GM19035 (cell line): Measurements from ENCODE around the gene DALRD3.

Source experiments
- ATAC-seq: cut with Tn5 transposase; IDR thresholded peaks from one replicate; pipeline ENCODE4 v1.9.1; 2021; ENCODE audit not compliant: unreplicated experiment

Gene DALRD3, protein sequence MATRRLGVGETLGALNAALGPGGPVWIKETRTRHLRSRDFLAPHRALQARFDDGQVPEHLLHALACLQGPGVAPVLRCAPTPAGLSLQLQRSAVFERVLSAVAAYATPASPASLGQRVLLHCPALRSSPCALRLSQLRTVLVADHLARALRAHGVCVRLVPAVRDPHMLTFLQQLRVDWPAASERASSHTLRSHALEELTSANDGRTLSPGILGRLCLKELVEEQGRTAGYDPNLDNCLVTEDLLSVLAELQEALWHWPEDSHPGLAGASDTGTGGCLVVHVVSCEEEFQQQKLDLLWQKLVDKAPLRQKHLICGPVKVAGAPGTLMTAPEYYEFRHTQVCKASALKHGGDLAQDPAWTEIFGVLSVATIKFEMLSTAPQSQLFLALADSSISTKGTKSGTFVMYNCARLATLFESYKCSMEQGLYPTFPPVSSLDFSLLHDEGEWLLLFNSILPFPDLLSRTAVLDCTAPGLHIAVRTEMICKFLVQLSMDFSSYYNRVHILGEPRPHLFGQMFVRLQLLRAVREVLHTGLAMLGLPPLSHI

DNA sequence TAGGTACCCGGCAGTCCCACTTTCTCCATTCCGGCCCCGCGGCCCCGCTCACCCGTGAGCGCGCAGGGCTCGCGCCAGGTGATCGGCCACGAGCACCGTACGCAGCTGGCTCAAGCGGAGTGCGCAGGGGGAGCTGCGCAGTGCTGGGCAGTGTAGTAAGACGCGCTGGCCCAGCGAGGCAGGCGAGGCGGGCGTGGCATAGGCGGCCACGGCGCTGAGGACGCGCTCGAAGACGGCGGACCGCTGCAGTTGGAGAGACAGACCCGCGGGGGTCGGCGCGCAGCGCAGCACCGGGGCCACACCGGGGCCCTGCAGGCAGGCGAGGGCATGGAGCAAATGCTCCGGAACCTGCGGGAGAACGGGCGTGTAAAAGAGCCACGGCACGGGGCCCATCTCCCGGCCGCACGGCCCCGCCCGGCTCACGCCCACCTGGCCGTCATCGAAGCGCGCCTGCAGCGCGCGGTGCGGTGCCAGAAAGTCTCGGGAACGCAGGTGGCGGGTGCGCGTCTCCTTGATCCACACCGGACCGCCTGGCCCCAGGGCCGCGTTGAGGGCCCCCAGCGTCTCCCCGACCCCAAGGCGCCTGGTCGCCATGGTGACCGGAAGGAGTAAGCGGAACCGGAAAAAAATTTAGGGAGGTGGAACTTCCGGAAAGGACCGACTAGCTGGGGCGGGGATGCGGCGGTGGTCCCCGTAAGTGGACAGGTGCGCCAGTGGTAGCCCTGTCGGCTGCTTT lies at the start of gene DALRD3:
TSS of gene DALRD3 (minus strand) at position 610 of the 736 bp plus-strand sequence. CDS start at position 594, 16 bp downstream.
- no peak for ATAC-seq

DNA sequence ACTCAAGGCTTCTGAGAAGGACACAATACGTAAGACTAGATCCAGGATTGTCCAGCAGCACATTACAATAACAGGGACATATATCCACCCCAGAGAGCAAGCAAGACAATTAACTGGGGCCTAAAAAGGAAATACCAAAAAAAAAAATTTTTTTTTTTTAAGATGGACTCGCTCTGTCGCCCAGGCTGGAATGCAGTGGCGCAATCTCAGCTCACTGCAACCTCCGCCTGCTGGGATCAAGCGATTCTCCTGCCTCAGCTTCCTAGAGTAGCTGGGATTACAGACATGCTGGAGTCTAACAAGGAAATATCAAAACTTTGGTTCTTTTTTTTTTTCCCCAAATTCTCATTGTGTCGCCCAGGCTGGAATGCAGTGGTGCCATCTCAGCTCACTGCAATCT lies 39.6 kb upstream of the DALRD3 start:
- no peak for ATAC-seq

DNA sequence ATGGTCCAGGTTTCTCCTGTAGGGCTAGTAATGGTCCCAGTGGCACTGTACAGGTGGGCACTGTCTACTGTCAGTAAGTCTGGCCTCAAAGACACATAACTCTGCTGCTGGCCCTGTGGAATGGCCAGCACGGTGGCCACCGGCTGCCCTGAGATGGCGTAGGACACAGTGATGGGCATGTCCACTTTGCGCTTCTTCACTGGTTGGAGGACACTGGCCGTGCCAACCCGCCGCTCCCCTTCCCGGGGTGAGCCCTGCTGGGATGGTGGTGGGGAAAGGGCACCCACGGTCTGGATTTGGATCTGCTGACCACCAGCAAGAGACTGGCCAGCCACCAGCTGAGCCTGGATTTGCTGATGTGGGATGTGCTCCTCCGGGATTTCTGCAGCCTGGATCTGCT lies 38.9 kb upstream of the DALRD3 start:
- ATAC-seq: no peak

DNA sequence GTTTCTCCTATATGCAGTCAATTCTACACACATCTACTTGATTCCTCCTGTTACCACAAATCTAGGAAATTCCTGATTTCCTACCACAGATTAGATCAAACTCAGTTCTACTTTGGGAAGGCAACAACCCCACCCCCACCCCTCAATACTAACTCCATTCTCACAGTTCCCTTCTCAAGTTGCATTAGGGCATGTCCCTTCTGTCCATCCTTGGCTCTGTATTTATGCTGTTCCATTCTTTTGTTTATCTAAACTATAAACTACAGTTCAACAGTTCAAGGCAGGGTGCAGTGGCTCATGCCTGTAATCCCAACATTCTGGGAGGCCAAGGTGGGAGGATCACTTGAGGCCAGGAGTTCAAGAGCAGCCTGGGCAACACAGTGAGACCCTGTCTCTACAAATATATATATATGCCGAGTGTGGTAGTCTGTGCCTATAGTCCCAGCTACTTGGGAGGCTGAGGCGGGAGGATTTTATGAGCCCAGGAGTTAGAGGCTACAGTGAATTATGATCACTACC lies 36.0 kb upstream of the DALRD3 start:
- no peak for ATAC-seq

DNA sequence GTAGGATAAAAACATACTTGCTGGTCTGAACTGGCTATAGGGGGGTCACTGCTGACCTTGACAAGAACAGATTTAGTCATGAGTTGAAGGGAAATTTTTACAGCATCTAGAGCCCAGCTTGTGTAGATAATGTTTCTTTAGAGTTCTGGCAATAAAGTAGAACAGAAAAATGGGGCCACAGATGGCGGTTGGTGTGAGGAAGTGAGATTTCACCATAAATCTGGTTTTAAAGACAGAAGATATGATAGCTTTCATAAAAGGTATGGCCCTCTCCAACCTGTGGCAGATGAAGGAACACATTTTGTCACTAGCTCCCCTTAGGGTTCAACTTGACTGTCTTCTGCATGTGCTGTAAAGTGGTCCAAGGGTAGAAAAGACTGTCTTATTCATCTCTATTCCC lies 35.2 kb upstream of the DALRD3 start:
- ATAC-seq: no peak

DNA sequence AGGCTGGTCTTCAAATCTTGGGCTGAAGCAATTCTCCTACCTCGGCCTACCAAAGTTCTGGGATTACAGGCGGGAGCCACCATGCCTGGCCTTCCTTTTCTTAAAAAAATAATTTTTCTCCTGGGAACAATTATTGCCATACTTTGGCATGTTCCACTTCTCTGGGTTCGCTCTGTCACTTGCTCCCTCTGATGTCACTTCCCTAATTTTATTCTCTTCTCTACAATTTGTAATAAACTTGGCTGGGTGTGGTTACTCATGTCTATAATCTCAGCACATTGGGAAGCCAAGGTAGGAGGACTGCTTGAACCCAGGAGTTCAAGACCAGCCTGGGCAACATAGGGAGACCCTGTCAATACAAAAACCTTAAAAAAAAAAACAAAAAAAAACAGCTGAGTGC lies 16.9 kb upstream of the DALRD3 start:
- no peak for ATAC-seq

DNA sequence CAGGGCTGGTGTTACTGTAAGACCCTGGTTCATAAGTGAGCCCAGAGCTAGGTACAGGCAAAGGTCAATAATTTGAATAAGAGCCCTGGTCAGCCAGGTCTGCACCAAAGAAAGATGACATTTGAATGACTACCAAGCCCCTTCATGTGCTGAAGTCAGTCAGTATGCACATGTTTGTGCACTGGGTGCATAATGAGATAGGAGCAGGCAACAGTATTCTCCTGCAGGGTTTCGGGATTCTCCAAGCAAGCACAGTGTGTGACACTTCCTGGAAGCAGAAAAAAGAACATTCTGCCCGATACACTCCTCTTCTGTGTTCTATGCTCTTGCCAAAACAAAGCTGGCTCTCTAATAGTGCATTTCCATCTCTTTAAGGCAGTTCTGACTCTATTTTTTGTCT lies 16.3 kb upstream of the DALRD3 start:
- no peak for ATAC-seq

DNA sequence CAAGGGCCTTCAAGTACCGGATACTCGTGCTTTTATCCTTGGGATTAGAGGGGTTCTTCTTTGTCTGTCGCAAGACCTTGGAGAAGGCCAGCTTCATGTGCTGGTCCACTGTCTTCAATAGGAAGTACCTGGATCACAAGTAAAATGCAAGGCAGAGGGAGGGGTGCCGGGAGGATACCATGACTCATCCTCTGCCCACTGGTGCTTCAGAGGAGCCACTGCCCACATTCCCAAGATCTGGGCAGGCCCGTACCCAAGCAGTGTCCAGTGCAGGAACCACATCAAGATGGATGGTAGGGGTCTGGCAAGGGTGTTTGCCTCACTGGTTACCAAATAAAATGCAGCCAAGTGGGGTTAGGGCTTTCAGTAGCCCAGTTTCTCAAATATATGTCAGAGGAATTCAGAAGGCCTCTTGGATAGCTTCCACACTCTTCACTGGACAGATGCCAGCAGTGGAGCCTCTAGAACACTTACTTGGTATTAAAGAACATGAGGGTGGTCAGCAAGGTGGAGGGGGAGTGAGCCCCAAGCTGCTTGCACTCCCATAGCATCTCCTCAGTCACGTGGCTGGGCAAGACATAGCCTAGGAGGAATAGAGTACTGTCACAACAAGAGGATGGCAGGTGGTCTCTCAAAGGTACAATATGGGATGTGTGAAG lies 14.4 kb upstream of the DALRD3 start:
- no peak for ATAC-seq

DNA sequence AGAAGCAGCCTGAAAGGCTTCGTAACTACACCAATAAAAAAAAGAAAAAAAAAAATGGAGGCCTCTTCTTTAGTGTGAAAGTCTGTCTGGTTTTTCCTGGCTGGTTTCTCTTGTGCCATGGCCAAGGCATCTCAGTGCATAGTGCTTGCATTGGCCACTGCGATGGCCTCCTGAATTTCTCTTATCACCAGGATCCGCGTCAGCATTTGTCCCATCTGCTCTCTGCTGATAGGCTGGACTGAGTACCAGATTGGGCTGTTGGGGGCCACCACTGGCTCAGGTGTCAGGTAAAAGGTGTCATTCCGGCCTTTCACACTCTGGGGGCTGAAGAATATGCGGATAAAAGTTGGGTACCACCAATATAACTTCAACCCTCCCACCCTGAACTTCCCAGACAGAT lies 11.9 kb upstream of the DALRD3 start:
- no peak for ATAC-seq

DNA sequence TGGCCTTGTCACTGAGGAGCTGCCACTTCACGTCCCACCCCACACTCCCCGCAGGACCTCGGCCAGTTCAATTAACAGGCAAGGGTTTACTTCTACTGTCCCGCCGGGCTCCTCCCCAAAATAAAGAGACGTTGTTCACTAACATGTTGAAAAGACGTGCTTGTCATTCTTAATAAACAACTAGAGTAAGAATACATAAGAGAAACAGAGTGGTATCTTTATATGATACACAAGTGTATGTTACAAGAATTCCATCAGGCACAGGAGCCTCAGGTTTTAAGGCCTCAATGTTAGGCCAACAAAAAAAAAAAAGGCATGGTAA lies 11.1 kb upstream of the DALRD3 start:
- no peak for ATAC-seq

DNA sequence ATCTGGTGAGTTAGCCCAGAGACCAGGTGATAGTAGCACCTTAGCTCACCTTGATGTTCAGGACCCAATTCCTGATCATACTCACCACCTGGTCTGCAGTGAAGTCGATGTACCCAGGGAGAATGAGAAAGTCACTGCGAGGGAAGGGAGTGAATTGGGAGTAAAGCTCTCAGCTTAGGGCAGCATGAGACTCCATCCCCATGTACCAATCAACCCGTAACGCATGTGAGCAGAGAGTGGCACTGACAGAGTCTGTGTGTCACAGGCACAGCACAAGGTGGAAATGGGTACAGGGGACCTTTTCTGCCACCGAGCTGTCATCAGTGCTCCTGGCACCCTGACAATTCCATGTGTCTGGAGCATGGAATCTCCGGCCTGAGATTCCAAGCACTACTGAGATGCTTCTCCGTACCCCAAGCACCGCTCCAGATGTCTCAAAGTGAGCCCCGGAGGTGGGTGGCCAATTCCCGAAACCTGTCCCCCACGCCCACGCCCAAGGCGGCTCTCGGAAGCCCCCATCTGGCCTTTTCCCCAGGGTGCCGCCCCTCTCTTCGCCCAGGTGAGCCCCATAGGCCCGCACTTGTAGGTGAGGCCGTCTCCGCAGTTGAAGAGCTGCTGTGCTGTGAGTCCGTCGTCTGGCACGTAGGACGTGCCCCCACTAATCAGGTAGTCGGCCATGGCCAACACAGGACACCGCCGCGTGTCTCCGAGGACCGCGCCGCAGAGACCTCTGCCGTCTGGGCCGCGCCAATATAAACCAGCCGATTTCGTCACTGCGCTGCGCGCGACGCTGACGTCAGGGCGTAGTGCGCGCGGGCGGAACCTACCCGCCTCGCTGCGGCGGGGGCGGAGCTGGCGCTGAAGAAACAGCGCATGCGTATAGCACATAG lies 10.5 kb upstream of the DALRD3 start, which contains the start of gene IMPDH2:
TSS of gene IMPDH2 (minus strand) at position 726 of the 890 bp plus-strand sequence. CDS start at position 678, 48 bp downstream.
- ATAC-seq: peak; percentile 93

DNA sequence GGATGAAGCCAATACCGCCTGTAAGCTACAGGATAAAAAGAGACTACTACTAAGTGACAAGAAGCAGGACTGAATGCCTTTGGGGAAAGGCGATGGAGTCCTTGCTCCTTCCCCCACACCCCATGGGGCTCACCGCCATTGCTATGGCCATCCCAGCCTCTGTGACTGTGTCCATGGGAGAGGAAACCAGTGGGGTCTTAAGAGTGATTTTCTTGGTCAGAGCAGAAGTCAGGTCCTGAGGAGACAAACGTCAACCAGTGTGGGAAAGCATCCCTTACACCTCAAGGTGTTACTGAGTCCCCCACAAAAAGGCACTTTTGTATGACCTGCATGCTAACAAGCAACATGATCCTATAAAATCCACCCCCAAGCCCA lies 9.9 kb upstream of the DALRD3 start:
- ATAC-seq: no peak

DNA sequence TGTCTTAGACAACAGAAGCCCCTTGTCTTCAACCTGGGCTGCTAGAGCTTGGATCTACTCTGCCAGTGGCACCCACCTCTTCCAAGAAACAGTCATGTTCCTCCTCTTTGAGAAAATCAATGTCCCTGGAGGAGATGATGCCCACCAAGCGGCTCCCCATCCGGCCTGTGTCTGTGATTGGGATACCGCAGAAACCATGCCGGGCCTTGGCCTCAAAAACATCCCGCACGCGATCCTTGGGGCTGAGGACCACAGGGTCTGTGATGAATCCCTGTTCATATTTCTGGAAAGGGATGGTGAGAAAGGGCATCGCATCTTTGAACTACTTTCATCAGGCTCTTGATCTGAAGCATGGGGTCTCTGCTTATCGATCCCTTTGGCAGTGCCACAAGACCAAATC lies 9.3 kb upstream of the DALRD3 start:
- ATAC-seq: no peak

DNA sequence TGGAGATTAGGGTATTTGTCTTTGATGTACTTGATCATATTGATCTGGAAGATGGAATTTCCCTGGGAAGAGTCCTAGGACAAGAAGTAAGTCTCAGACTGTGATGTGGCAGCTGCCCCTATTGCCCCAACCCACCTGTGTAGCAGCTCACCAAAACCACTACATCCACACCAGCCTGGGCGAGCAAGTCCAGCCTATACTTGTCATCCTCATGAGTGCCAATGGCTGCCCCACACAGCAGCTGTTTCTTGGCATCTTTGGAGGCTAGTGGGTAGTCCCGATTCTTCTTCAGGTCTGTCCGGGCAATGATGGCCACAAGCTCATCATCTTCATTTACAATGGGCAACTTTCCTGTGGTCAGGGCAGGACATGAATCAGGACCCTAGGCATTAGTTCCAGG lies 8.2 kb upstream of the DALRD3 start:
- ATAC-seq: no peak

DNA sequence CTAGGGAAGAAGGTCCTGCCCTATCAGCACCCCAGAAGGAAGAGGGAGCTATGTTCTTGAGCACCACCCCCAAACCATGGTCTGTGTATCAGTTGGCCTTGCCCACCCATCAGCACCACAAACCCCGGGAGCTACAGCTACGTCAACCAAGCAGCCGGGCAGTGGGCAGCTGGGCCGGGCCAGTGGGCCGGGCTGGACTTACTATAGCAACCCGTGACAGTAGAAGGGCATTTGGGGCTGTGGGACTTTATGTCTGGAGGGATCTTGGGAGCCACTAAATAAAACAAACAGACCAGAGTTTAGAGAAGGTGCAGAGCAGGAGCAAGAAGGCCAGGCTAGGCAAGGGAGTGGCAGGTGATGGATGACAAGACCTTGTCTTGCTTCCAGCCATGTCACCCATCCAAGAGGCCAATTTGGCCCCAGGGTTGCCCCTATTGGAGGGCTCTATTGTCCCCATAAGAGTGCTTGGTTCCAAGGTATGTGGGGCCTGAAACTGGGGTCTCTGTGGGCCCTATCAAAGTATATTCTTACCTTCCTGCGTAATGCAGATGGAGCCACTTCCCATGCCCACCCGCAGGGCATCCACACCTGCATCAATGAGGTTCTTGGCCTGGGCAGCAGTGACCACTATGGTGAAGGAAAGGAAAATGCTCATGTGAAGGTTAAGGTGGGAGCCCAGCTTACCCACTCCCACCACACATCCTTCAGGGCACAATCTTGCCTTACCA lies 7.6 kb upstream of the DALRD3 start:
- no peak for ATAC-seq

DNA sequence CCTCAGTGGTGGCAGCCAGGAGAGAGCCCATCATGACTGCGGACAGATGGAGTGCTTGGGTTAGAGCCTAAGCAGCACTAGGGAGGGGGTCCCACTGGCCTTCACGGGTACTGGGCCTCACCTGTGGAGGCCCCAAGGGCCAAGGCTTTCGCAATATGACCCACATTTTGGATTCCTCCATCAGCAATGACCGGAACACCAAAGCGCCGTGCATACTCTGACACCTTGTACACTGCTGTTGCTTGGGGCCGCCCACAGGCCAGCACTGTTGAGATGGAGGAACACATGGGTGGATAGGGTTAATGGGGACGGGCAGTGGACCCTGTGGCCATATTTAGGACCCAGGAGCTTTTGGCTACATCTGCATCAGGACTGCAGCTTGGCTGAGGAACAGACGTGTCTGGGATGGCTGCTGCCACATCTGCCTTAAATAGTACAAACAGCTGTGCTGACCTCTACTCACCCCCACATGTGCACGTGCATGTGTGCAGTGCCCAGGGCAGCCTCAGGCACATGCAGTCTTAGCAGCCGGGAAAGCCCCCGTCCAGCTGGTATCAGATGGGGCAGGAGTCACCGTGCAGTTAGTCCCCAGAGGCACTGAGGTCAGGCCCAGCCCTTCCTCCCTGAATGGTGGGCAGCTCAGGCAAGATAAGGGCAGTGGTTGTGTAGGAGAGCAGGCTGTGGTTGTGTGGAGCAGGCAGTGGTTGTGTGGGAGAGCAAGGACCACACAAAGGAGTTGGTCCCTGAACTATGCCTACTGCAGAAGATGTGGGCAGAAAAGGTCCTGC lies 6.8 kb upstream of the DALRD3 start:
- ATAC-seq: no peak

DNA sequence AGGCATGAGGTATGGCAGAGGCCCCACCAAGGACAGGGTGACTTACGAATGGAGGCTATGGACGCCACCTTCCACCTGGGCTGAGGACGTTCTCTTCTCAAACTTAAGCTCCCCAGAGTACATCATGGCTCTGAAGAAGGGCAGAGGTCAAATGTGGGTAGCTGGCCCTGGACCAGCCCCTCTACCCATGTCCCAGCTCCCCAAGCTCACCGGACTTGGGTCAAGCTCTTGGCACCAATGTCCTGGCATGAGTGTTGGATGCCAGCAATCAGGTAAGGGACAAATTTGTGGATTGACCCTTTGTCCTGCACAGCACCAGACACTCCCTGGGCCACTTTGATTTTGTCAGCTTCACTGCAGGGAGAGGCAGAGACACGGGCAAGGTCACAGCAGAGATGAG lies 6.1 kb upstream of the DALRD3 start:
- no peak for ATAC-seq

DNA sequence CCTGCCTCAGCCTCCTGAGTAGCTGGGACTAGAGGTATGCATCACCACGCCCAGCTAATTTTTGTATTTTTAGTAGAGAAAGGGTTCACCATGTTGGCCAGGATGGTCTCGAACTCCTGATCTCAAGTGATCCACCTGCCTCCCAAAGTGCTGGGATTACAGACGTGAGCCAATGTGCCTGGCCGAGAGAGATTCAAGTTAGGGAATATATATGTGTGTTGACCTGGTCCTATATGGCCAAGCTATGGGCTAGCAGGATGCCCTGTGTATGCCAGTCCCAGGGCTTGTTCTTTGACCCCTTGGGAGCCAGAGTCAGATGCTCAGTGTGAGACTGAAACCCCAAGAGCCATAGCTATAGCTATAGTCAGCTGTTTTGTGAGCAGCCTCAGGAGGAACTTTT lies 5.4 kb upstream of the DALRD3 start:
- no peak for ATAC-seq

DNA sequence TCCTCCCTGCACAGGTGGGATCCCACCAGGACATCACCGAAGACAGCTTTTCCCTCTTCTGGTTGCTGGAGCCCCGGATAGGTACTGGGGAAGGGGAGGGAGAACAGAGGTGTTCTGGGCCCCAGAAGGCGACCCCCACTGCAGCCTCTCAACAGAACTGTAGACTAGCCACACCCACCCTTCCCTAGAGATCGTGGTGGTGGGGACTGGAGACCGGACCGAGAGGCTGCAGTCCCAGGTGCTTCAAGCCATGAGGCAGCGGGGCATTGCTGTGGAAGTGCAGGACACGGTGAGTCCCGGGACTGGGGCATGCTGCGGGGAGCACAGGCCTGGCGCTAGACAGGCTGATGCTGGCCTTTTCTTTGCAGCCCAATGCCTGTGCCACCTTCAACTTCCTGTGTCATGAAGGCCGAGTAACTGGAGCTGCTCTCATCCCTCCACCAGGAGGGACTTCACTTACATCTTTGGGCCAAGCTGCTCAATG lies 4.3 kb upstream of the DALRD3 start:
- no peak for ATAC-seq
